AG09309 (cell line): ENCODE data around the gene NPRL2.

ENCODE experiments used
- DNase-seq: peaks from one replicate; pipeline ENCODE4 v3.0.0-alpha.2; 2010; ENCODE audit warnings: low read depth
- H3K4me3 ChIP-seq: 2 replicates; pipeline ENCODE4 v1.5.1; 2011; ENCODE audit warnings: mild to moderate bottlenecking, low read depth, low read length, moderate library complexity; ENCODE audit not compliant: control insufficient read depth
- TF ChIP-seq, protein P1 (sequence below): IDR thresholded peaks from 2 replicates; pipeline ENCODE4 v1.5.1; 2011; ENCODE audit warnings: mild to moderate bottlenecking, low read depth, low read length, inconsistent platforms; ENCODE audit not compliant: insufficient read depth, control insufficient read depth; ENCODE audit errors: missing control alignments

Gene NPRL2

GRCh38 chr3:50327943-50328691 lies 22.5 kb downstream of the NPRL2 start, which contains the start of gene TUSC2:
TUSC2 (minus strand) TSS chr3:50328223; CDS start chr3:50328099, 124 bp downstream.
- DNase-seq: peak; percentile 72
- TF ChIP-seq, protein P1, sequence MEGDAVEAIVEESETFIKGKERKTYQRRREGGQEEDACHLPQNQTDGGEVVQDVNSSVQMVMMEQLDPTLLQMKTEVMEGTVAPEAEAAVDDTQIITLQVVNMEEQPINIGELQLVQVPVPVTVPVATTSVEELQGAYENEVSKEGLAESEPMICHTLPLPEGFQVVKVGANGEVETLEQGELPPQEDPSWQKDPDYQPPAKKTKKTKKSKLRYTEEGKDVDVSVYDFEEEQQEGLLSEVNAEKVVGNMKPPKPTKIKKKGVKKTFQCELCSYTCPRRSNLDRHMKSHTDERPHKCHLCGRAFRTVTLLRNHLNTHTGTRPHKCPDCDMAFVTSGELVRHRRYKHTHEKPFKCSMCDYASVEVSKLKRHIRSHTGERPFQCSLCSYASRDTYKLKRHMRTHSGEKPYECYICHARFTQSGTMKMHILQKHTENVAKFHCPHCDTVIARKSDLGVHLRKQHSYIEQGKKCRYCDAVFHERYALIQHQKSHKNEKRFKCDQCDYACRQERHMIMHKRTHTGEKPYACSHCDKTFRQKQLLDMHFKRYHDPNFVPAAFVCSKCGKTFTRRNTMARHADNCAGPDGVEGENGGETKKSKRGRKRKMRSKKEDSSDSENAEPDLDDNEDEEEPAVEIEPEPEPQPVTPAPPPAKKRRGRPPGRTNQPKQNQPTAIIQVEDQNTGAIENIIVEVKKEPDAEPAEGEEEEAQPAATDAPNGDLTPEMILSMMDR: no peak
- H3K4me3 ChIP-seq: peak within 1 kb of the TSS; percentile 82

GRCh38 chr3:50327129-50327528 lies 23.4 kb downstream of the NPRL2 start:
- H3K4me3 ChIP-seq: peak overlapping the region; percentile 82
- no peak for DNase-seq
- TF ChIP-seq, protein P1: no peak

DNA sequence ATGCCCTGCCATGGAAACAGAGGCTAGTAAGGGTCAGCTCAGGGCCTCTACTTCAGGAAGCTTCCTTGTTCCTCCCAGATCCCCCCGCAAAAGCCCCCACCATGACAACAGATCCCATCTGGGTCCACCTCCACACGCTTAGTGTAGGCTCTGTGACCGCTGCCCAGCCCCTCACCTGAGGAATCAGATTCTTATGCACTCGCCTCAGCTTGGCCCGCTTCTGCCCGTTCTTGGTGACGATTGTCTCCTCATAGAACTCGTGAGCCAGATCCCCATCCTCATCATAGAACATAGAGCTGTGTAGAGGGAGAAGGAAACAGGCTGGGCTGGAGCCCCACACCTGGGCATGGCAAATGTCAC lies 24.4 kb downstream of the NPRL2 start:
- DNase-seq: no peak
- TF ChIP-seq, protein P1: no peak
- H3K4me3 ChIP-seq: no peak overlapping the region

- DNase-seq: no peak
- TF ChIP-seq, protein P1: no peak
- no peak overlapping the region for H3K4me3 ChIP-seq
Observed at GRCh38 chr3:50325497-50326181, 24.9 kb downstream of the NPRL2 start.

DNA sequence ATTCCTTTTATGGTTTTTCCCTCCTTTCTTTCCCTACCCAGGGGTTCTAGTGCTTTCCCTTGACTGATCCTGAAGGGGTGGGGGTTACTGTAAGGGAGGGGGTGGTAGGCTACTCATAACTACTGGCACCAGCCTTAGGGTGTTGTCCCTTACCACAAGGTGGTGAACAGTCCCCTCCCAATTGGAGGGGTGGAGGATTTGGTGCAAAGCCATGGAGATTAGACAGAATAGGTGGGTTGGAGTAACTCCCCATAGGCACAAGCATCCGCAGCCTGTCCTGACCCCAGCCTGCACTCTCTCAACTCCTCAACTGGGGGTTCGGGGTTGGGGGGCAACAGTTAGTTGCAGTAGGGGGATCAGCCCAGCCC lies 25.5 kb downstream of the NPRL2 start:
- TF ChIP-seq, protein P1: no peak
- no peak for DNase-seq
- H3K4me3 ChIP-seq: no peak overlapping the region

- no peak overlapping the region for H3K4me3 ChIP-seq
- no peak for DNase-seq
- TF ChIP-seq, protein P1: peak; percentile 86
Observed at GRCh38 chr3:50324351-50325112, 26.0 kb downstream of the NPRL2 start.
